ENCODE measurements around the gene MGMT. TPM values are rescaled to one million over a fixed set of nuclear protein-coding genes. Genes with fewer than 3 reads are reported as not detected.

MGMT gene
- total and polyA plus RNA-seq, 2 donors (not counting 3 experiments of a cell fraction or from before 2014, with no cell fraction given), result 15.0 to 15.2 TPM

GRCh38 chr10:129716881-129717280 is 249.8 kb downstream of the MGMT start:
- Histone ChIP-seq H3K4me1 (ENCODE audit: control insufficient read depth, extremely low read depth, insufficient read depth, low read length) (no peaks in the 10 kb centered on the region), H3K9ac (replicated peaks; ENCODE audit: extremely low read depth, insufficient read depth, low read length) (no peak overlapping the region), H3K4me3 (replicated peaks in 1 of 3; ENCODE audit: insufficient read depth in 1 of 3, low read depth in 1 of 3, low read length in 3 of 3) (no peak overlapping the region), H3K9me1 (replicated peaks; ENCODE audit: control insufficient read depth, extremely low read depth, insufficient read depth, low read length) (no peaks in the 10 kb centered on the region), H3K9me3 (replicated peaks; ENCODE audit: control insufficient read depth, insufficient read depth, low read length) (peaks cover 3% of the 10 kb centered on the region), H3K79me2 (ENCODE audit: control insufficient read depth, insufficient read depth, low read length) (no peaks in the 10 kb centered on the region), H3K4me2 (ENCODE audit: insufficient read depth, low read length) (no peak overlapping the region), H3K27ac (ENCODE audit: insufficient read depth, low read depth, low read length) (no peak overlapping the region), H2AFZ (ENCODE audit: low read depth, low read length) (no peak overlapping the region), H4K20me1 (replicated peaks; ENCODE audit: control insufficient read depth, extremely low read depth, insufficient read depth, low read length) (no peaks in the 10 kb centered on the region), H3K27me3 (ENCODE audit: control insufficient read depth in 2 of 2, insufficient read depth in 2 of 2, low read length in 2 of 2) (no peaks in the 10 kb centered on the region), H3K36me3 (ENCODE audit: control insufficient read depth in 2 of 2, extremely low read depth in 1 of 2, insufficient read depth in 2 of 2, low read length in 2 of 2) (no peaks in the 10 kb centered on the region)
- FAIRE-seq, result no peak
- TF ChIP-seq POLR2A (IDR thresholded peaks at IDR 0.05; ENCODE audit: low read depth, low read length) (no peak), JUN (IDR thresholded peaks at IDR 0.05; ENCODE audit: borderline replicate concordance, insufficient read depth, insufficient read length, low read depth) (no peak), MYC (IDR thresholded peaks at IDR 0.05; ENCODE audit: low read depth, low read length) (no peak), CTCF (IDR thresholded peaks at IDR 0.05; ENCODE audit: extremely low read depth in 1 of 2, insufficient read depth in 1 of 2, low read depth in 1 of 2, low read length in 2 of 2) (no peak)
- CTCF ChIA-PET, result no interaction called here
- DNase-seq (ENCODE audit: low read depth, low spot score), result no peak
- no TSS peak for BruUV-seq (replicated peaks)
- dilution Hi-C loops (cut with MboI; ENCODE audit: extremely low pct_ligation_motif_present, low sequenced_read_pairs), result no loop called here
- intact Hi-C loops (cut with micrococcal nuclease), result no loop called here
- POLR2A ChIA-PET, result no interaction called here

GRCh38 chr10:129717816-129718547 is 250.9 kb downstream of the MGMT start:
- Histone ChIP-seq H4K20me1 (replicated peaks; ENCODE audit: control insufficient read depth, extremely low read depth, insufficient read depth, low read length) (no peaks in the 10 kb centered on the region), H3K4me1 (ENCODE audit: control insufficient read depth, extremely low read depth, insufficient read depth, low read length) (no peaks in the 10 kb centered on the region), H3K4me3 (replicated peaks in 1 of 3; ENCODE audit: insufficient read depth in 1 of 3, low read depth in 1 of 3, low read length in 3 of 3) (no peak overlapping the region), H3K4me2 (ENCODE audit: insufficient read depth, low read length) (no peak overlapping the region), H3K9ac (replicated peaks; ENCODE audit: extremely low read depth, insufficient read depth, low read length) (no peak overlapping the region), H3K79me2 (ENCODE audit: control insufficient read depth, insufficient read depth, low read length) (no peaks in the 10 kb centered on the region), H3K36me3 (ENCODE audit: control insufficient read depth in 2 of 2, extremely low read depth in 1 of 2, insufficient read depth in 2 of 2, low read length in 2 of 2) (no peaks in the 10 kb centered on the region), H3K27ac (ENCODE audit: insufficient read depth, low read depth, low read length) (no peak overlapping the region), H2AFZ (ENCODE audit: low read depth, low read length) (no peak overlapping the region), H3K27me3 (ENCODE audit: control insufficient read depth in 2 of 2, insufficient read depth in 2 of 2, low read length in 2 of 2) (no peaks in the 10 kb centered on the region), H3K9me1 (replicated peaks; ENCODE audit: control insufficient read depth, extremely low read depth, insufficient read depth, low read length) (no peaks in the 10 kb centered on the region), H3K9me3 (replicated peaks; ENCODE audit: control insufficient read depth, insufficient read depth, low read length) (peaks cover 3% of the 10 kb centered on the region)
- CTCF ChIA-PET, result no interaction called here
- no peak for DNase-seq (ENCODE audit: low read depth, low spot score)
- POLR2A ChIA-PET, result no interaction called here
- dilution Hi-C loops (cut with MboI; ENCODE audit: extremely low pct_ligation_motif_present, low sequenced_read_pairs), result no loop called here
- no peak for FAIRE-seq
- BruUV-seq (replicated peaks), result no TSS peak
- TF ChIP-seq CTCF (IDR thresholded peaks at IDR 0.05; ENCODE audit: extremely low read depth in 1 of 2, insufficient read depth in 1 of 2, low read depth in 1 of 2, low read length in 2 of 2), result no peak
- no peak for TF ChIP-seq FOS (IDR thresholded peaks at IDR 0.05; ENCODE audit: borderline replicate concordance, insufficient read depth, low read length)
- TF ChIP-seq GATA2 (IDR thresholded peaks at IDR 0.05; ENCODE audit: insufficient read depth, insufficient read length, low read depth, low read length), result no peak
- no peak for TF ChIP-seq POLR2A (IDR thresholded peaks at IDR 0.05; ENCODE audit: low read depth, low read length)
- no peak for TF ChIP-seq EZH2 (IDR thresholded peaks at IDR 0.05; ENCODE audit: borderline replicate concordance, low read depth, low read length, severe bottlenecking)
- no peak for TF ChIP-seq POLR2AphosphoS5 (IDR thresholded peaks at IDR 0.05; ENCODE audit: insufficient read depth, low read depth, low read length)
- no peak for TF ChIP-seq JUN (IDR thresholded peaks at IDR 0.05; ENCODE audit: borderline replicate concordance, insufficient read depth, insufficient read length, low read depth)
- no peak for TF ChIP-seq MYC (IDR thresholded peaks at IDR 0.05; ENCODE audit: low read depth, low read length)
- TF ChIP-seq MAX (IDR thresholded peaks at IDR 0.05; ENCODE audit: insufficient read depth, insufficient read length), result no peak
- intact Hi-C loops (cut with micrococcal nuclease), result no loop called here
